IgD-negative memory B cell (primary cell): ENCODE results near the gene RFC2. TPM values are rescaled to one million over a fixed set of nuclear protein-coding genes. Genes with fewer than 3 reads are reported as not detected.
A peak's percentile ranks its signal among the peaks of the same experiment; 100 is the strongest.
"Not testable (repeated sequence)": the region's sequence is repeated elsewhere in the genome, so short reads cannot be mapped to it uniquely, and the experiment has no call there.

ENCODE experiments used
- H3K27ac Mint-ChIP-seq, 3 donors: one replicate each; pipeline ENCODE4 v1.8.0; 2020 to 2022; ENCODE audit warnings: mild to moderate bottlenecking in 3 of 3, mixed read lengths in 3 of 3, moderate library complexity in 1 of 3
- H3K27me3 Mint-ChIP-seq: one replicate; pipeline ENCODE4 v1.8.0; 2021; ENCODE audit warnings: mixed read lengths
- H3K36me3 Mint-ChIP-seq: one replicate; pipeline ENCODE4 v1.8.0; 2020; ENCODE audit warnings: mild to moderate bottlenecking, mixed read lengths
- H3K4me1 Mint-ChIP-seq, 3 donors: one replicate each; pipeline ENCODE4 v1.8.0; 2020 to 2022; ENCODE audit warnings: mixed read lengths in 3 of 3, mild to moderate bottlenecking in 1 of 3
- H3K4me3 Mint-ChIP-seq, 4 donors: one replicate each; pipeline ENCODE4 v1.8.0; 2020 to 2022; ENCODE audit warnings: mild to moderate bottlenecking in 4 of 4, mixed read lengths in 4 of 4, moderate library complexity in 3 of 4
- H3K9me3 Mint-ChIP-seq, 3 donors: one replicate each; pipeline ENCODE4 v1.8.0; 2020 to 2021; ENCODE audit warnings: mixed read lengths in 3 of 3, mild to moderate bottlenecking in 1 of 3
- polyA plus RNA-seq: library from polyadenylated mRNA; unstranded; fragments of 300-500 nt; fragmentation: Illumina TruSeq; gene quantifications from one replicate; pipeline ENCODE4 v1.2.3, GENCODE V29; 2021

RFC2 gene
- polyA plus RNA-seq, 1 donor from 2014 or later = 46.6 TPM

- peak overlapping the region in 1 of 4 donors; percentile 23 for H3K4me3 Mint-ChIP-seq
- H3K4me1 Mint-ChIP-seq = peaks cover 13 to 17% (median 17%) of the 10 kb centered on the region in 3 donors
- H3K36me3 Mint-ChIP-seq = no peaks in the 10 kb centered on the region
- H3K27ac Mint-ChIP-seq = peak overlapping the region in 1 of 3 donors; percentile 31
- no peaks in the 10 kb centered on the region for H3K9me3 Mint-ChIP-seq
- H3K27me3 Mint-ChIP-seq = no peaks in the 10 kb centered on the region
These were observed 30.3 kb downstream of the RFC2 start for GRCh38 chr7:74223711-74224510.

GRCh38 chr7:74222851-74223710 is 31.1 kb downstream of the RFC2 start:
- Mint-ChIP-seq H3K27me3 (no peaks in the 10 kb centered on the region), H3K9me3 (no peaks in the 10 kb centered on the region), H3K36me3 (peaks cover 3% of the 10 kb centered on the region), H3K4me1 (peaks cover 12 to 19% (median 18%) of the 10 kb centered on the region in 3 donors), H3K27ac (peak overlapping the region in 1 of 3 donors; percentile 86), H3K4me3 (peak overlapping the region in 2 of 4 donors; percentile 23 to 49)

- Mint-ChIP-seq H3K9me3 (peaks cover 0 to 3% (median 0%) of the 10 kb centered on the region in 3 donors), H3K4me1 (peaks cover 21 to 28% (median 25%) of the 10 kb centered on the region in 3 donors), H3K4me3 (peak overlapping the region in 1 of 4 donors; percentile 63), H3K27me3 (no peaks in the 10 kb centered on the region), H3K36me3 (peaks cover 6% of the 10 kb centered on the region), H3K27ac (peak overlapping the region in 1 of 3 donors; percentile 85)
These were observed 32.5 kb downstream of the RFC2 start for GRCh38 chr7:74221713-74222112.

DNA sequence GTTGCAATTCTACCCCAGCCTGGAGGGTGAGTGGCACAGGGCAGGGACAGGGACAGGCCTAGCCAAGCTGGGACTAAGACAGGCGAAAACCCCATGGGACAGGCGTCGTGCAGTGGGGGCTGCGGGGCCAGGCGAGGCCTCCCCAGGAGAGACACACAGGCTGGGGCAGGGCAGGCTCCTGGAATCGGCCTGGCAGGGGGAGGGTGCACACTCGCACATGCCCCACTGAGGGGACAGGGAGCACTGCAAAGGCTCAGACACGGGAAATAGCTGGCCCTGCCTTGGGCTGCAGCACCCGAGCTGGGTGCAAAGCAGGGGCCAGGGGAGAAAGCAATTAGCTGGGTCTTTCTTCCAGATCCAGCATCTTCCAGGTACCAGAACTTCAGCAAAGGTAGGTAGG is 34.0 kb downstream of the RFC2 start:
- Mint-ChIP-seq H3K27ac (peak overlapping the region in 1 of 3 donors; percentile 47), H3K36me3 (peaks cover 7% of the 10 kb centered on the region), H3K27me3 (no peaks in the 10 kb centered on the region), H3K4me3 (no peak overlapping the region), H3K4me1 (peaks cover 31 to 34% (median 34%) of the 10 kb centered on the region in 3 donors), H3K9me3 (peaks cover 0 to 3% (median 0%) of the 10 kb centered on the region in 3 donors)

DNA sequence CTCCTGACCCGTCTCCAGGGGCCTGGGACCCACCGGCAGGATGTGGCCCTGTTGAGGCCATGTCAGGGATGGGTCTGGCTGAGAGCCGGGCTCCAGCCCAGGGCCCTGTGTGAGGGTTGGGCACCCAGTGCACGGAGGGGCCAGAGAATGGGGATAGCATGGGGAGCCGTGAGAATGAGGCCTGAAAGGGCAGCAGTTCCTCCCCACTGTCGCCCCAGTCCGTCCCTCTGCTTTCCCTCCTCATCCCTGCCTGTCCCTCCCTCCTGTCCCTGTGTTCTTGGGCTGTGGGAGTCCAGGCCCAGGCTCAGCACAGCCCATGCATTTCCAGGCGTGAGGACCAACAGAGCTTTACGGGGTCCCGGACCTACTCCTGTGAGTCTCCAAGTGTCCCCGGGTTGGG is 34.8 kb downstream of the RFC2 start:
- H3K27ac Mint-ChIP-seq = peak overlapping the region in 1 of 3 donors; percentile 16
- no peak overlapping the region for H3K4me3 Mint-ChIP-seq
- H3K4me1 Mint-ChIP-seq = peaks cover 34 to 37% (median 34%) of the 10 kb centered on the region in 3 donors

DNA sequence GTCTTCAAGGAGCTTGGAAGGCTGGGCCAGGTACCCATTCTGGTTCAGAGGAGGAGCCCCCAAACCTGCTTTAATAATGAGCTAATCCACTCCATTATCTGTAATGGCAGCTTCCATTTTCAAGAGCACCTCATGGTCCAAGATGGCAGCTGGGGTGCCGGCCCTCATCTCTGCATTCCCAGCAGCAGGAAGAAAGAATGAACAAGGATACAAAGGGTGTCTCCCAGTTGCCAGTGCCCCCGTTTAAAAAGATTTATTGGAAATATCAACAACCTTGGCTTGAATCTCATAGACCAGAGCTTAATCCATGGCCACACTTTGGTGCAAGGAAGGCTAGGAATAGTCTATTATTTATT is 35.9 kb downstream of the RFC2 start:
- peaks cover 0 to 3% (median 0%) of the 10 kb centered on the region in 3 donors for H3K9me3 Mint-ChIP-seq
- H3K4me3 Mint-ChIP-seq = peak overlapping the region in 3 of 4 donors; percentile 25 to 73 (median 52)
- no peaks in the 10 kb centered on the region for H3K27me3 Mint-ChIP-seq
- peak overlapping the region; percentile 80 to 99 (median 92) for H3K27ac Mint-ChIP-seq
- H3K4me1 Mint-ChIP-seq = peaks cover 32 to 41% (median 33%) of the 10 kb centered on the region in 3 donors
- peaks cover 7% of the 10 kb centered on the region for H3K36me3 Mint-ChIP-seq

More for the DNA sequence above, 34.8 kb downstream of the RFC2 start:
- H3K36me3 Mint-ChIP-seq = peaks cover 7% of the 10 kb centered on the region
- no peaks in the 10 kb centered on the region for H3K27me3 Mint-ChIP-seq
- peaks cover 0 to 3% (median 0%) of the 10 kb centered on the region in 3 donors for H3K9me3 Mint-ChIP-seq

DNA sequence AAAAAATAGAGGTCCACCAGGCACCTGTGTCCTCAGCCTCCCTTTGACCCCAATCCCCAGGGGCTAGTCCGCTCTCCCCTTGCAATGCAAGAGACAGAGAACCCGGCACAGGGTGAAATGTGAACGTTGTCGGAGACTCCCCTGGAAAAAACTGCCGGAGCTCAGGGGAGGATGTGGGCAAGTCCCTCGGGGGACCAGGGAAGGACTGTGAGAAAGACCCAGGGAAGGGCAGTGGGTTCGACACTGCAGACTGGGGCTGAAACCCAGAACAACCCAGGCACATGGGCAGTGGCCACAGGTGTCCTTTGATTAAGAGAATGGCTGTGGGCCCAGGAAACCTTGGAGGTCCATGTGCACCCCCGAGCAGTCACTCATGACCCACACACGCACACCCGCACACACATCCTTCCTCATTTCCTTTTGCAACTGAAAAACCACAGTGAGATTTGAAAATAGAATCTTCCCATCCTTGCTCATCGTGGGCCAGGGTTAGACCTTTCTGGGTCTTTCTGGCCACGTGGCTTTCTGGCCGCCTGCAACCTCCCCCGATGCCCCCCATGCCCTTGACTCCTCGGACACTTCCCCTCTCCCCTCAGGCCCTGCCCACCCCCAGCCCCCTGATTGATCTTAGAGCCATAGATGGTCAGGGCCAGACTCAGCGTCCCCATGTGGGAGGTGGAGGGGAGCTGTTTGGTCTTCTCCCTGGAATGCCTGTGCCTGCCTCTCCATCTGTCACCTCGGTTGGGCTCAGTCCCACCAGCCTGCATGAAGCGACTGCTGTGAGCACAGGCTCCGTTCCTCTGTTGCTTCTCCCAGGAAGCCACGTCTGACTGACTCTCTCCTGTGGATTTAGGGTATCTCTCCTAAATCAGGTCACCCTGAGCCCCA is 36.5 kb downstream of the RFC2 start:
- Mint-ChIP-seq H3K36me3 (peaks cover 7% of the 10 kb centered on the region), H3K4me1 (peaks cover 28 to 41% (median 31%) of the 10 kb centered on the region in 3 donors), H3K27ac (peak overlapping the region; percentile 92 to 99 (median 93)), H3K9me3 (peaks cover 0 to 3% (median 0%) of the 10 kb centered on the region in 3 donors), H3K27me3 (no peaks in the 10 kb centered on the region), H3K4me3 (peak overlapping the region; percentile 34 to 95 (median 82))

DNA sequence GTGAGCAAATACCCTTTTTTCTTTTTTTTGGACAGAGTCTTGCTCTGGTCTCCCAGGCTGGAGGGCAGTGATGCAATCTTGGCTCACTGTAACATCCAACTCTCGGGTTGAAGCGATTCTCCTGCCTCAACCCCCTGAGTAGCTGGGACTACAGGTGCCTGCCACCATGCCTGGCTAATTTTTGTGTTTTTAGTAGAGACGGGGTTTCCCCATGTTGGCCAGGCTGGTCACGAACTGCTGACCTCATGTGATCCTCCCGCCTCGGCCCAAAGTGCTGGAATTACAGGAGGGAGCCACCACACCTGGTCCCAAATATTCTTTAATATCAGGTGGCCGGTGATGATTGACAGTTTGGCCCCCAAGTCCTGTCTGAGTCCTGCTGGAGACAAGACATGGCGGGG is 37.8 kb downstream of the RFC2 start:
- peak overlapping the region in 3 of 4 donors; percentile 84 to 95 (median 85) for H3K4me3 Mint-ChIP-seq

GRCh38 chr7:74215921-74216320 is 38.3 kb downstream of the RFC2 start:
- H3K9me3 Mint-ChIP-seq = peaks cover 0 to 3% (median 0%) of the 10 kb centered on the region in 3 donors
- H3K27ac Mint-ChIP-seq = peak overlapping the region; percentile 87 to 99 (median 92)
- peaks cover 7% of the 10 kb centered on the region for H3K36me3 Mint-ChIP-seq
- no peaks in the 10 kb centered on the region for H3K27me3 Mint-ChIP-seq
- H3K4me3 Mint-ChIP-seq = peak overlapping the region; percentile 25 to 95 (median 84)
- peaks cover 34 to 45% (median 36%) of the 10 kb centered on the region in 3 donors for H3K4me1 Mint-ChIP-seq

More for the DNA sequence above, 37.8 kb downstream of the RFC2 start:
- Mint-ChIP-seq H3K27ac (peak overlapping the region; percentile 92 to 99 (median 93)), H3K9me3 (peaks cover 0 to 3% (median 0%) of the 10 kb centered on the region in 3 donors), H3K36me3 (peaks cover 7% of the 10 kb centered on the region), H3K27me3 (no peaks in the 10 kb centered on the region), H3K4me1 (peaks cover 32 to 45% (median 36%) of the 10 kb centered on the region in 3 donors)

GRCh38 chr7:74214816-74215630 is 39.2 kb downstream of the RFC2 start:
- H3K27ac Mint-ChIP-seq = peak overlapping the region in 2 of 3 donors; percentile 92 to 99
- peaks cover 0 to 3% (median 0%) of the 10 kb centered on the region in 3 donors for H3K9me3 Mint-ChIP-seq
- H3K36me3 Mint-ChIP-seq = peaks cover 7% of the 10 kb centered on the region
- H3K4me3 Mint-ChIP-seq = peak overlapping the region; percentile 44 to 95 (median 80)
- H3K4me1 Mint-ChIP-seq = peaks cover 36 to 45% (median 36%) of the 10 kb centered on the region in 3 donors
- H3K27me3 Mint-ChIP-seq = no peaks in the 10 kb centered on the region

DNA sequence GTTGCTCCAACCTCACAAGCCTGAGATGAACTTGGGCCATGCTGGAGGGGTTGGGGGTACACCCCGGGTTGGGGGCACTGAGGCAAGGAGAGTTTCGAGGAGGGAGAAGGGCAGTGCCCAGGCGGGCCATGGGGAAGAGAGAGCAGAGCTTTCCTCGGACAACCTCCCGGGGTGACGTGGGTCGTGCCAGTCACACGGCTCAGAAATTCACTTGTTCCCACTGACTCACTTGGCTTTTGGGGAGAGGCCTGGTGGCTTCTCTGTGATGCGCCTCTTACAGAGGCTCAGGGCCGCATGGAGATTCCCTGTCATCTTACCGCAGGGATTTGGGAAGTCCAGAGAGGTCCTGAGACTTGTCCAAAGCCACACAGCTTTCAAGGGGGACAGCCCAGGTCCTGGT is 41.5 kb downstream of the RFC2 start:
- Mint-ChIP-seq H3K27me3 (no peaks in the 10 kb centered on the region), H3K4me3 (peak overlapping the region; percentile 56 to 96 (median 92)), H3K36me3 (peaks cover 3% of the 10 kb centered on the region), H3K4me1 (peaks cover 35 to 47% (median 38%) of the 10 kb centered on the region in 3 donors), H3K27ac (peak overlapping the region; percentile 67 to 98 (median 74)), H3K9me3 (peaks cover 0 to under 1% (median 0%) of the 10 kb centered on the region in 3 donors)

- Mint-ChIP-seq H3K27ac (peak overlapping the region in 2 of 3 donors; percentile 2 to 16), H3K4me1 (peaks cover 32 to 39% (median 36%) of the 10 kb centered on the region in 3 donors), H3K4me3 (peak overlapping the region in 2 of 4 donors; percentile 56 to 65)
- not testable (repeated sequence) for H3K9me3 Mint-ChIP-seq, H3K27me3 Mint-ChIP-seq, H3K36me3 Mint-ChIP-seq
These were observed 46.0 kb downstream of the RFC2 start for GRCh38 chr7:74208241-74208640.

GRCh38 chr7:74207586-74207985 is 46.6 kb downstream of the RFC2 start:
- H3K27me3 Mint-ChIP-seq = no peaks in the 10 kb centered on the region

More at GRCh38 chr7:74207586-74207985, 46.6 kb downstream of the RFC2 start:
- Mint-ChIP-seq H3K4me1 (peaks cover 32 to 44% (median 36%) of the 10 kb centered on the region in 3 donors), H3K9me3 (no peaks in the 10 kb centered on the region), H3K36me3 (peaks cover 1% of the 10 kb centered on the region), H3K27ac (peak overlapping the region in 1 of 3 donors; percentile 90), H3K4me3 (peak overlapping the region in 3 of 4 donors; percentile 63 to 97 (median 83))
